Endometrial microvascular endothelial cells (primary cell): ENCODE data around the gene SLC7A1. TPM values are rescaled to one million over a fixed set of nuclear protein-coding genes. Genes with fewer than 3 reads are reported as not detected.

Experiments used
- in situ Hi-C: cut with HindIII; loops from 2 replicates; pipeline ENCODE4 v1.10.0; 2017; ENCODE audit warnings: low sequenced_read_pairs, low pct_unique_long_range_greater_than_20kb; ENCODE audit errors: inconsistent ontology term
- total RNA-seq: library from RNA; depleted of rRNA; stranded (reverse); fragments of >200 nt; gene quantifications from one replicate; pipeline ENCODE4 v1.2.3, GENCODE V29; 2015; ENCODE audit errors: inconsistent ontology term

Gene SLC7A1
- total RNA-seq, 1 donor from 2014 or later = 31.6 TPM

GRCh38 chr13:29537736-29538651 is 57.5 kb downstream of the SLC7A1 start:
- in situ Hi-C loops = no loop called here

GRCh38 chr13:29536853-29537252 is 58.6 kb downstream of the SLC7A1 start:
- in situ Hi-C loops = no loop called here

- in situ Hi-C loops = no loop called here
Observed at GRCh38 chr13:29535663-29536655, 59.5 kb downstream of the SLC7A1 start.

GRCh38 chr13:29534083-29534482 is 61.4 kb downstream of the SLC7A1 start:
- in situ Hi-C loops = no loop called here

GRCh38 chr13:29532821-29533220 is 62.7 kb downstream of the SLC7A1 start:
- in situ Hi-C loops = no loop called here

- in situ Hi-C loops = no loop called here
Observed at GRCh38 chr13:29532116-29532515, 63.4 kb downstream of the SLC7A1 start.

GRCh38 chr13:29530901-29531300 is 64.6 kb downstream of the SLC7A1 start:
- in situ Hi-C loops = no loop called here

- in situ Hi-C loops = no loop called here
Observed at GRCh38 chr13:29529754-29530153, 65.7 kb downstream of the SLC7A1 start.

- in situ Hi-C loops = no loop called here
Observed at GRCh38 chr13:29527916-29528315, 67.6 kb downstream of the SLC7A1 start.

- in situ Hi-C loops = no loop called here
Observed at GRCh38 chr13:29527511-29527910, 68.0 kb downstream of the SLC7A1 start.

GRCh38 chr13:29526741-29527140 is 68.7 kb downstream of the SLC7A1 start:
- in situ Hi-C loops = no loop called here

GRCh38 chr13:29525757-29526156 is 69.7 kb downstream of the SLC7A1 start:
- in situ Hi-C loops = no loop called here

GRCh38 chr13:29524641-29525040 is 70.8 kb downstream of the SLC7A1 start:
- in situ Hi-C loops = no loop called here

GRCh38 chr13:29524176-29524575 is 71.3 kb downstream of the SLC7A1 start:
- in situ Hi-C loops = no loop called here

- in situ Hi-C loops = no loop called here
Observed at GRCh38 chr13:29523199-29523961, 72.1 kb downstream of the SLC7A1 start.

- in situ Hi-C loops = no loop called here
Observed at GRCh38 chr13:29522044-29522685, 73.3 kb downstream of the SLC7A1 start.

GRCh38 chr13:29521336-29521735 is 74.2 kb downstream of the SLC7A1 start:
- in situ Hi-C loops = no loop called here

- in situ Hi-C loops = no loop called here
Observed at GRCh38 chr13:29520671-29521070, 74.8 kb downstream of the SLC7A1 start.
